ENCODE results near the gene PAK1. TPM values are rescaled to one million over a fixed set of nuclear protein-coding genes. Genes with fewer than 3 reads are reported as not detected.

PAK1 gene
- total RNA-seq, 6 donors from 2014 or later, result 14.9 to 49.2 (median 30.1) TPM

DNA sequence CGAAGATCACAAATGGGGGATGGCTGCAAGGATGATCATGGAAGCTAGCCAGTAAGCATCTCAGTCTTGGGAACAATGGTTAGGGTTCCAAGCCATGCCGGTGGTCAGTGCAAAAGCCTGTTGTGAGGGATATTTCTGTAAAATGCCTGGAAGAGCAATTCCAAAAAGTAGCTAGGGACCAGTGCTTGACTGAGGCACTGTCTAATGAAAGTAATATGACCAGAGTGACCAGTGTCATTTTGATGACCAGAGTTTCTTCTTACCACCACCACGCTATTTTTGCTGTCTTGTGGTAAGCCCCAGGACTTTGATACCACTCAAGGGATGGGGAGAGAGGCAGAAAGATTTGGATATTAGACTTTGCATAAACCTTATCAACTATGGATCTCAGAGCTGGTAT is 190.8 kb downstream of the PAK1 start:
- TF ChIP-seq, protein P1, sequence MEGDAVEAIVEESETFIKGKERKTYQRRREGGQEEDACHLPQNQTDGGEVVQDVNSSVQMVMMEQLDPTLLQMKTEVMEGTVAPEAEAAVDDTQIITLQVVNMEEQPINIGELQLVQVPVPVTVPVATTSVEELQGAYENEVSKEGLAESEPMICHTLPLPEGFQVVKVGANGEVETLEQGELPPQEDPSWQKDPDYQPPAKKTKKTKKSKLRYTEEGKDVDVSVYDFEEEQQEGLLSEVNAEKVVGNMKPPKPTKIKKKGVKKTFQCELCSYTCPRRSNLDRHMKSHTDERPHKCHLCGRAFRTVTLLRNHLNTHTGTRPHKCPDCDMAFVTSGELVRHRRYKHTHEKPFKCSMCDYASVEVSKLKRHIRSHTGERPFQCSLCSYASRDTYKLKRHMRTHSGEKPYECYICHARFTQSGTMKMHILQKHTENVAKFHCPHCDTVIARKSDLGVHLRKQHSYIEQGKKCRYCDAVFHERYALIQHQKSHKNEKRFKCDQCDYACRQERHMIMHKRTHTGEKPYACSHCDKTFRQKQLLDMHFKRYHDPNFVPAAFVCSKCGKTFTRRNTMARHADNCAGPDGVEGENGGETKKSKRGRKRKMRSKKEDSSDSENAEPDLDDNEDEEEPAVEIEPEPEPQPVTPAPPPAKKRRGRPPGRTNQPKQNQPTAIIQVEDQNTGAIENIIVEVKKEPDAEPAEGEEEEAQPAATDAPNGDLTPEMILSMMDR (IDR thresholded peaks at IDR 0.05), result no peak
- no peak for TF ChIP-seq EP300 (IDR thresholded peaks at IDR 0.05)
- TF ChIP-seq POLR2A (IDR thresholded peaks at IDR 0.05), result no peak
- no peak for TF ChIP-seq POLR2AphosphoS5 (IDR thresholded peaks at IDR 0.05)
- ATAC-seq (ENCODE audit: low FRiP score in 2 of 2) (no peak), DNase-seq (no peak)
- Histone ChIP-seq H3K4me1 (no peaks in the 10 kb centered on the region), H3K9me3 (no peaks in the 10 kb centered on the region), H3K27ac (no peak overlapping the region), H3K36me3 (no peaks in the 10 kb centered on the region), H3K4me3 (no peak overlapping the region), H3K27me3 (no peaks in the 10 kb centered on the region)
- WGBS, 2 donors, result 48 to 76% methylated on average over 3 of the region's 3 CpGs

- Histone ChIP-seq H3K9me3 (no peaks in the 10 kb centered on the region), H3K36me3 (no peaks in the 10 kb centered on the region), H3K27ac (no peak overlapping the region), H3K27me3 (no peaks in the 10 kb centered on the region), H3K4me1 (no peaks in the 10 kb centered on the region), H3K4me3 (no peak overlapping the region)
- 65 to 78% methylated on average over 2 of the region's 2 CpGs for WGBS, 2 donors
- TF ChIP-seq POLR2A (IDR thresholded peaks at IDR 0.05), result no peak
- TF ChIP-seq, protein P1 (IDR thresholded peaks at IDR 0.05), result no peak
- no peak for TF ChIP-seq POLR2AphosphoS5 (IDR thresholded peaks at IDR 0.05)
- TF ChIP-seq EP300 (IDR thresholded peaks at IDR 0.05), result no peak
- DNase-seq, result no peak
- no peak for ATAC-seq (ENCODE audit: low FRiP score in 2 of 2)
These were observed 195.0 kb downstream of the PAK1 start for GRCh38 chr11:77278595-77279506.

DNA sequence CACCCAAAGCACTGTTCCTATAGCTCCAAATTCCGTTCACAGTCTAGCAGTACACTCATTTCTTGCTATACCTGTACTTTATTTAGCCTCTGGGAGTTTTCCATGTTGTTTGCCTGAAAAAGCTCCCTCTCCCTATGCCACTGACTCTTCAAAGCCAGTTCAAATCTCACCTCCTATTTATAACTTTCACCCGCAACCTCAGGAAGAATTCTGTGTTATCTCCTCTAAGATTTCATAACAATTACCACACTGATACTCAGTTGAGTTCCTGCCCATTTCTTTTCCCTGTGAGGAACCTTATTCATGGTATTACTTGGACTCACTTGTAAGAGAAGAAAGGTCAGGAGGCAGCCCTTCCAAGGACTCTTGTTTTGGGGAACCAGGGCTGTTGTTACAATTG is 197.6 kb downstream of the PAK1 start:
- TF ChIP-seq POLR2AphosphoS5 (IDR thresholded peaks at IDR 0.05) (no peak), POLR2A (IDR thresholded peaks at IDR 0.05) (no peak), EP300 (IDR thresholded peaks at IDR 0.05) (no peak)
- TF ChIP-seq, protein P1 (IDR thresholded peaks at IDR 0.05), result no peak
- Histone ChIP-seq H3K36me3 (no peaks in the 10 kb centered on the region), H3K4me3 (no peak overlapping the region), H3K27ac (no peak overlapping the region), H3K27me3 (no peaks in the 10 kb centered on the region), H3K4me1 (no peaks in the 10 kb centered on the region), H3K9me3 (no peaks in the 10 kb centered on the region)
- DNase-seq (no peak), ATAC-seq (ENCODE audit: low FRiP score in 2 of 2) (no peak)
- WGBS, 2 donors, result 65 to 68% methylated on average over 2 of the region's 2 CpGs

Other genes with a start within 250 kb of the PAK1 start
- not detected for gene GDPD4, start 172.4 kb downstream of the PAK1 start, total RNA-seq
- under 1 TPM in 4 of 6 donors, not detected in 2; 0.49 to 0.91 (median 0.60) TPM for gene AQP11, start 115.9 kb upstream of the PAK1 start, total RNA-seq
- gene CLNS1A, start 163.7 kb upstream of the PAK1 start, total RNA-seq, result 10 to 100 TPM; 32.5 to 72.3 (median 54.9) TPM